ENCODE data around the gene KIFAP3.
"Not testable (repeated sequence)": the region's sequence is repeated elsewhere in the genome, so short reads cannot be mapped to it uniquely, and the experiment has no call there.

KIFAP3 gene

DNA sequence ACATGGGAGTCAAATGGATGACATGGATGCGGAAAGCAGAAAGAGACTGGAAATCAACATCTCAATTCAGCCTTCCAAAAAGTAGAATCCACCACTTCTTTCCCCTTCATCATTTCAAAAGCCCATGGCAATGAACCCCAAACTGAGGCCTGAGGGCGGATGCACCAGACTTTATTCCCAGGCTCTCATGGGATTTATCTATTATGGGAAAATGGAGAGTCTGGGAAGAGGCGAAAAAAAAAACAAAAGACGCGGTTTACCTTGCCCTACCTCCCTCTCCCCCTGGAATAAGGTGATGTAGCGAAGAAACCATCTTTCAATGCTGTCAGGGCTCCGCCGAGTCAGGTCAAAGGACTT lies 624 bp downstream of the KIFAP3 start:
- TF ChIP-seq CTCF (conservative IDR thresholded peaks at IDR 0.05; ENCODE audit: low read length) = no peak
- DNase-seq (ENCODE audit: low read depth) = no peak
- H3K4me3 ChIP-seq (ENCODE audit: low read length) = peak overlapping the region; percentile 81

DNA sequence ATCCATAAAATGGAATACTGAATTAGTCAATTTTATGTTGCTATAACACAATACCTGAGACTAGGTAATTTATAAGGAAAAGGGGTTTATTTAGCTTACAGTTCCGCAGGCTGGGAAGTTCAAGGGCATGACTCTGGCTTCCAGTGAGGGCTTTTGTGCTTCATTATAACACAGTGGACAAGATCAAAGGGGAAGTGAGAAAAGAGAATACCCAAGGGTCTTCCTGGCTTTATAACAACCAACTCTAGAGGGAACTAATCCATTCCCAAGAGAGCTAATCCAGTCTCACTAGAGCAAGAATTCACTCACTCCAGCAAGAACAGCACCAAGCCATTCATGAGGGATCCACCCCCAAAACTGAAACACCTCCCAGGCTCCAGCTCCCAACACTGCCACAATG lies 3.1 kb downstream of the KIFAP3 start:
- no peak for TF ChIP-seq CTCF (conservative IDR thresholded peaks at IDR 0.05; ENCODE audit: low read length)
- no peak for DNase-seq (ENCODE audit: low read depth)

GRCh38 chr1:170068923-170069322 lies 5.6 kb downstream of the KIFAP3 start:
- H3K4me3 ChIP-seq (ENCODE audit: low read length) = peak overlapping the region; percentile 24
- TF ChIP-seq CTCF (conservative IDR thresholded peaks at IDR 0.05; ENCODE audit: low read length) = no peak
- DNase-seq (ENCODE audit: low read depth) = no peak

More for the DNA sequence above, 3.1 kb downstream of the KIFAP3 start:
- no peak overlapping the region for H3K4me3 ChIP-seq (ENCODE audit: low read length)

- TF ChIP-seq CTCF (conservative IDR thresholded peaks at IDR 0.05; ENCODE audit: low read length) = no peak
- H3K4me3 ChIP-seq (ENCODE audit: low read length) = no peak overlapping the region
These were observed 7.2 kb downstream of the KIFAP3 start for GRCh38 chr1:170067253-170067819.

DNA sequence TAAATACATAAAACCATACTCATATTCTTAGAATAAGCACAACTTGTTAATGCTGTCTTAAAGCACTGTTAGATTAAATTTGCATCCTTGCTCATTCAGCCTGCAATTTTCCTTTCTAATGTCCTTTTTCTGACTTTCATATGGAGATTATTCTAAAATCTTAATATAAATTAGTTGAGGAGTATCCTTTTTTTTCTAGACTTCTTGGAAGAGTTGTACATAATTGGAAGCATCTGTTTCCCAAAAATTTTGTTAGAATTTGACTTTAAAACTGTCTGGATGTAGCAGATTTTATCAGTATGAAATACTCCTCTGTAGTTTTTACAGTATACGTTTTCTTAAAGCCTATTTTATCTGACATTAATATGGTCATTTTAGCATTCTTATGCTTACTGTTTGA lies 9.7 kb downstream of the KIFAP3 start:
- DNase-seq (ENCODE audit: low read depth) = no peak
- TF ChIP-seq CTCF (conservative IDR thresholded peaks at IDR 0.05; ENCODE audit: low read length) = no peak
- H3K4me3 ChIP-seq (ENCODE audit: low read length) = no peak overlapping the region

More at GRCh38 chr1:170067253-170067819, 7.2 kb downstream of the KIFAP3 start:
- no peak for DNase-seq (ENCODE audit: low read depth)

DNA sequence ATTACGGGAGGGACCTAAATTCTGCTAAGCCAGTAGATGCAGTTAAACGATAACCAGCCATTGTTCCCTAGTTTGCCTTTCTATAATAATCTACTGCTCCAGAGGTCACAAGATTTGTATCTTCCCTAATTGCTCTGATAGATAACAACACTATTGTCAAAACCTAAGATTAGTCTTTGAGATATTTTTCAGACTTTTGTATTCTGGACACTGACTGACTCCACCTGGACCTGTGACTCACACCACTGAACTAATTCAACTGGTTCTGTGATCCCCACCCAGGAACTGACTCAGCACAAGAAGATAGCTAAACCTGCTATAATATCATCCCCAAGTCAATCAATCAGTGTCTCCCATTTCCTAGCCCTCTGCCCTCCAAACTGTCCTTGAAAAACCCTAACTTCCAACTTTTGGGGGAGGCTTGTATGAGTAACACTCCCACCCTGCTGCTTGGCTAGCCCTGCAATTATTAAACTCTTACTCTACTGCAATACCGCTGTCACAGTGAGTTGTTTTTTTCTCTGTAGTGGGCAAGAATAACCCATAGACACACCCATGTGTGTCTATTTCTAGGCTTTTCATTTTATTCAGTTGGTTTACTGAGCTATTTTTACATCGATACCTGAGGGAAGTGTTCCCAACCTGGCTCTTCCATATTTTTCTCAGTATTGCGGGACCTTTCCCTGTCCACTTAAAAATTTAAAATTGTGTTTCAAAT lies 11.2 kb downstream of the KIFAP3 start:
- DNase-seq (ENCODE audit: low read depth) = no peak
- TF ChIP-seq CTCF (conservative IDR thresholded peaks at IDR 0.05; ENCODE audit: low read length) = no peak

DNA sequence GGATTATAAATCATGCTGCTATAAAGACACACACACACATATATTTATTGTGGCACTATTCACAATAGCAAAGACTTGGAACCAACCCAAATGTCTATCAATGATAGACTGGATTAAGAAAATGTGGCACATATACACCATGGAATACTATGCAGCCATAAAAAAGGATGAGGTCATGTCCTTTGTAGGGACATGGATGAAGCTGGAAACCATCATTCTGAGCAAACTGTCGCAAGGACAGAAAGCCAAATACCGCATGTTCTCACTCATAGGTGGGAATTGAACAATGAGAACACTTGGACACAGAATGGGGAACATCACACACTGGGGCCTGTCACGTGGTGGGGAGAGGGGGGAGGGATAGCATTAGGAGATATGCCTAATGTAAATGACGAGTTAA lies 12.8 kb downstream of the KIFAP3 start:
- H3K4me3 ChIP-seq (ENCODE audit: low read length); DNase-seq (ENCODE audit: low read depth): not testable (repeated sequence)

More for the DNA sequence above, 11.2 kb downstream of the KIFAP3 start:
- H3K4me3 ChIP-seq (ENCODE audit: low read length) = no peak overlapping the region

DNA sequence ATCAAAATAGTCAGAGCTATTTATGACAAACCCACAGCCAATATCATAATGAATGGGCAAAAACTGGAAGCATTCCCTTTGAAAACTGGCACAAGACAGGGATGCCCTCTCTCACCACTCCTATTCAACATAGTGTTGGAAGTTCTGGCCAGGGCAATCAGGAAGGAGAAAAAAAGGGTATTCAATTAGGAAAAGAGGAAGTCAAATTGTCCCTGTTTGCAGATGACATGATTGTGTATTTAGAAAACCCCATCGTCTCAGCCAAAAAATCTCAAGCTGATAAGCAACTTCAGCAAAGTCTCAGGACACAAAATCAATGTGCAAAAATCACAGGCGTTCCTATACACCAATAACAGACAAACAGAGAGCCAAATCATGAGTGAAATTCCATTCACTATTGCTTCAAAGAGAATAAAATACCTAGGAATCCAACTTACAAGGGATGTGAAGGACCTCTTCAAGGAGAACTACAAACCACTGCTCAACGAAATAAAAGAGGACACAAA lies 14.4 kb downstream of the KIFAP3 start:
- not testable (repeated sequence) for DNase-seq (ENCODE audit: low read depth); H3K4me3 ChIP-seq (ENCODE audit: low read length)
